ENCODE results near the gene RPL10. TPM values are rescaled to one million over a fixed set of nuclear protein-coding genes. Genes with fewer than 3 reads are reported as not detected.
A peak's percentile ranks its signal among the peaks of the same experiment; 100 is the strongest.

The RPL10 gene
- total RNA-seq, 1 donor: 3,230 TPM

DNA sequence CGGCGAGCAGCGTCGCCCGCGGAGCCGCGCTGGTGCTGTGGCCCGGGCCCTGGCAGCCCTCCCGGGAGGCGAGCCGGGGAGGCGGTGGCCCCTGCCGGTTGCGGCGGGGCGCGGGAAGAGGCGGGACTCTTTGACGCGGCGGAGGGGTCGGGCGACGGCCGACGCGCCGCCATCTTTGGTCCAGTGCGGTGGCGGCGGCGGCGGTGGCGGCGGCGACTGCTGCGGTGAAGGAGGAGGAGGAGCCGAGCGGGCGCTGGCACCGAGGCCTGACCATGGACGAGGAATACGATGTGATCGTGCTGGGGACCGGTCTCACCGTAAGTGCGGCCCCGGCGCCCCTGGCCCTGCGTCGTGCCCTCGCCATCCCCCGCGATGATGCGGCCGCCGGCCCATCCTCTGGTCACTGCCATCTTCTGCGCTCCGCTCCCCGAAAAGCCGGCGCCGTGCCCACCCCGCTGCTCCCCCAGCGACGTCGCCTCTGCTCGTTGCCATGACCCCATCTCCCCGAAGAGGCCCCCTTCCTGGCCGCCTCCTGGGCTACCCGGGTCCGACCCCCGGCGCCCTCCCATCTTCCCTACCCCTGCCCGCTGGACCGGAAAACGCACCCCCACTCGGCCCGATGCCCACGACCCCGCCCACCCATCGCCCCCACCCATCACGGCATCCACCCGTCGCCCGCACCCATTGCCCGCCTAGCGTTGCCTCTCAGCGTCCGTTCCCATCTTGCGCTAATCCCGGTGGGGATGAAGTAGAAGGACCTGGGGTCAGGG, 39.0 kb downstream of the RPL10 start, which contains the start of gene GDI1:
Gene GDI1, plus strand, starts transcription at position 172 of the 770 bp plus-strand sequence. Its CDS starts 101 bp downstream, at position 273.
- TF ChIP-seq CTCF (IDR thresholded peaks at IDR 0.05; ENCODE audit: insufficient read depth, low read length): no peak

DNA sequence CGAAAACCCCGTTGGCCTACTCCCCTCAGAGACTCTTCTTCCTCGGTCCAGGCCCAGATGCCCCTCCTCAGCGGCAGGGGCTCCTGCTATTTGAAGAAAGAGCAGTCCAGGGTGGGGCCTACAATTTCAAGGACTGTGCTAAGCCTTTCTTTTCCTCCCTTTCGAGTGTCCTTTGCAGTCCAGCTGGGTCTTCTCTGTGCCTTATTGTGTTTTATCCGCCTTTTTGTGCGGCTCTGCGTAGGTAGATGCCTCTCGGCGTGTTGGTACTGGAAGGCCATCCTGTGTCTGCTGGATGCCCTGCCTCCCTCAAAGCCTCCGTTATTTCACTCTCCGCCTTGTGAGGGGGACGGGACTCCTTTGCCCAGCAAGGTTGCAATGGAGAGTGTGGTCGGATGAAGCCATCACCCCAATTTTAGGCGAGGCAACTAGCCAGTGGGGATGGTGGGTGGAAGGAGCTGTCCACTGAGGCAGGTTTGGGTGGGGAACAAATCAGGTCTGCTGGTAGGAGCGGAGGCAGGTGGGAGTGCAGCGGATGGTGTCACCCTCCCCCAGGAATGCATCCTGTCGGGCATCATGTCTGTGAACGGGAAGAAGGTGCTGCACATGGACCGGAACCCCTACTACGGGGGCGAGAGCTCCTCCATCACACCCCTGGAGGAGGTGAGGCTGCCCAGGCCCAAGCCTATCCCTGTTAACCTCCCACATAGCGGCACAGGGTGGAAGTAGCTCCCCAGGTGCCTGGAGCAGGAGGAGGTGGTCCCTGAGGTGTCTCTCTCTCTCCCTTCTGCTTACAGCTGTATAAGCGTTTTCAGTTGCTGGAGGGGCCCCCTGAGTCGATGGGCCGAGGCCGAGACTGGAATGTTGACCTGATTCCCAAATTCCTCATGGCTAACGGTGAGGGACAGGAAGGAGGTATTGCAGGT, 40.1 kb downstream of the RPL10 start:
- no peak for TF ChIP-seq CTCF (IDR thresholded peaks at IDR 0.05; ENCODE audit: insufficient read depth, low read length)
- peak overlapping the region; percentile 77 for H3K4me3 ChIP-seq (ENCODE audit: low read depth, low read length)
- DNase-seq (ENCODE audit: low read depth): no peak

More for the DNA sequence above, 39.0 kb downstream of the RPL10 start, which contains the start of gene GDI1:
- peak within 1 kb of the TSS; percentile 77 for H3K4me3 ChIP-seq (ENCODE audit: low read depth, low read length)
- peak; percentile 23 for DNase-seq (ENCODE audit: low read depth)

- H3K4me3 ChIP-seq (ENCODE audit: low read depth, low read length): no peak overlapping the region
- DNase-seq (ENCODE audit: low read depth): no peak
- TF ChIP-seq CTCF (IDR thresholded peaks at IDR 0.05; ENCODE audit: insufficient read depth, low read length): no peak
Measured at GRCh38 chrX:154439841-154440240, 41.7 kb downstream of the RPL10 start.

DNA sequence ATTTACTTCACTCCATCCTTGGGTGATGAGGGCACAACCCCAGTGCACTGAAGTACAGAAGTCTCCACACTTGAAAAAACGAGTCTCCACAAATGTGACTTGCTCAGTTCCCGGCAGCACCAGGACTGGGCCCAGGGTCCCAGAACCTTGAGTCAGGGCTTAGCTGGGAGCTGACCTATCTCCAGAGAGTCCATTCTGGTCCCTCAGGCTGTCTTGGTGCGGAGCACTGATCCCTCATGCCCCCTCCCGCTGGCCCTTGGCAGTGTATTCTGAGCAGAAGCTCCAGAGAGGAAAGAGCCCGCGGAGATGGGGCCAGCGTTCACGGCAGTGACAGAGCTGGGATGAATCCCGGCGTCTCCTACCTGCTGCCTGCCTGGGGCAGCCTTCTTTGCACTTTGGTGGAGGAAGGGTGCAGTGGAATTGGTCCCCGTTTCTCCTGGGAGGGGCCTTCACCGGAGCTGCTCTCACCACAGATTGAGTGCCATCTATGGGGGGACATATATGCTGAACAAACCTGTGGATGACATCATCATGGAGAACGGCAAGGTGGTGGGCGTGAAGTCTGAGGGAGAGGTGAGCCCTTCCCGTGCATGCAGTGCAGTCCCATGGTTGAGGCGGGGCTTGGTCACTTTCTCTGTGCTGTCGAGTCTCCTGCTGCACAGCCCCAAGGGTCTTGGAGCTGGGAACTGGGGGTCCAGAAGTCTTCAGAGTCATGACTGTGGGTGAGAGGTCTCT, 42.6 kb downstream of the RPL10 start:
- no peak for TF ChIP-seq CTCF (IDR thresholded peaks at IDR 0.05; ENCODE audit: insufficient read depth, low read length)
- H3K4me3 ChIP-seq (ENCODE audit: low read depth, low read length): no peak overlapping the region
- no peak for DNase-seq (ENCODE audit: low read depth)

DNA sequence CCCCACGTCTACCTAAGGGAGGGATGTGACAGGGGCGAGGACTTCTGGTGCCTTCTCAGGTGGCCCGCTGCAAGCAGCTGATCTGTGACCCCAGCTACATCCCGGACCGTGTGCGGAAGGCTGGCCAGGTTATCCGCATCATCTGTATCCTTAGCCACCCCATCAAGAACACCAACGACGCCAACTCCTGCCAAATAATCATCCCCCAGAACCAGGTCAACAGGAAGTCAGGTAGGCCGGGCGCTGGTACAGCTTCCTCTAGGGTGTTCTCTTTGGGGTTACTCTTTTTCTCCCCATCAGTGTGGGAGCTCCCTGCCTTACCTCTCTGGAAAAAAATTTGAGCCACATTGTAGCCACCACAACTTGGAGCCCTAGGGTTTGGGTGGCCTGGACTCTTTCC, 43.4 kb downstream of the RPL10 start:
- DNase-seq (ENCODE audit: low read depth): no peak
- no peak for TF ChIP-seq CTCF (IDR thresholded peaks at IDR 0.05; ENCODE audit: insufficient read depth, low read length)

DNA sequence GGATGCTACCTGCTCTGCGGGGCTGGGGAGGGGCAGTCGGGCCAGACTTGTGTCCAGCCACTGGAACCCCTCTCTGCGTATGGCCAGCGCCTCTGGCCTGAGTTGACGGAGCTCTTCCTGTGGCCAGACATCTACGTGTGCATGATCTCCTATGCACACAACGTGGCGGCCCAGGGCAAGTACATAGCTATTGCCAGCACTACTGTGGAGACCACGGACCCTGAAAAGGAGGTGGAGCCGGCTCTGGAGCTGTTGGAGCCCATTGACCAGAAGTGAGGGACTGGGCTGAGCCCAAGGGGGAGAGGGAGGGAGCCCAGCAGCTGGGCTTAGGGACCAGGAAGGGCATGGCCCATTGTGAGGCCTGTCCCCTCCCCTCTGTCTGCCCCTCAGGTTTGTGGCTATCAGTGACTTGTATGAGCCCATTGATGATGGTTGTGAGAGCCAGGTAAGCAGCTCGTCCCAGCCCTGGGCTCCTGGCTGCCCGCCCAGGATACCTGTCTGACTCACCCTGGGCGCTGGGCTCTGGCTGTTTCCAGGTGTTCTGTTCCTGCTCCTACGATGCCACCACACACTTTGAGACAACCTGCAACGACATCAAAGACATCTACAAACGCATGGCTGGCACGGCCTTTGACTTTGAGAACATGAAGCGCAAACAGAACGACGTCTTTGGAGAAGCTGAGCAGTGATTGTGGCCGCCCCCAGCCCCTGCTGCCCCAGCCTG, 44.0 kb downstream of the RPL10 start:
- TF ChIP-seq CTCF (IDR thresholded peaks at IDR 0.05; ENCODE audit: insufficient read depth, low read length): no peak

More for the DNA sequence above, 43.4 kb downstream of the RPL10 start:
- H3K4me3 ChIP-seq (ENCODE audit: low read depth, low read length): no peak overlapping the region

More for the DNA sequence above, 44.0 kb downstream of the RPL10 start:
- no peak for DNase-seq (ENCODE audit: low read depth)
- H3K4me3 ChIP-seq (ENCODE audit: low read depth, low read length): no peak overlapping the region
